Lung (tissue), 16 donors: Measurements from ENCODE around the gene FBXO36. TPM values are rescaled to one million over a fixed set of nuclear protein-coding genes. Genes with fewer than 3 reads are reported as not detected.

Experiments used
- ATAC-seq: fragments of 200-7000 bp; cut with Tn5 transposase; one replicate; pipeline ENCODE4 v1.9.1; 2020; ENCODE audit warnings: moderate number of reproducible peaks; ENCODE audit not compliant: insufficient read depth, low FRiP score
- DNase-seq, 3 donors: peaks; one replicate each; pipeline ENCODE4 v3.0.0-alpha.2; 2013 to 2017
- H3K27ac ChIP-seq, 2 donors: one replicate each; pipeline ENCODE4 v1.5.1; 2013; ENCODE audit warnings: mild to moderate bottlenecking in 2 of 2, moderate library complexity in 2 of 2, control low read depth in 1 of 2, inconsistent platforms in 1 of 2, low read depth in 1 of 2, low read length in 1 of 2
- H3K27me3 ChIP-seq, 3 donors: one replicate each; pipeline ENCODE4 v1.5.1; 2013; ENCODE audit warnings: low read length in 2 of 3; ENCODE audit not compliant: control insufficient read depth in 3 of 3, insufficient read depth in 3 of 3
- H3K36me3 ChIP-seq, 4 donors: one replicate each; pipeline ENCODE4 v1.5.1; 2013; ENCODE audit warnings: low read length in 4 of 4, mild to moderate bottlenecking in 1 of 4, moderate library complexity in 1 of 4; ENCODE audit not compliant: control insufficient read depth in 4 of 4, insufficient read depth in 4 of 4
- H3K4me1 ChIP-seq, 5 donors: one replicate each; pipeline ENCODE4 v1.5.1; 2013; ENCODE audit warnings: low read length in 5 of 5, mild to moderate bottlenecking in 2 of 5, moderate library complexity in 1 of 5; ENCODE audit not compliant: control insufficient read depth in 5 of 5, insufficient read depth in 5 of 5
- H3K4me3 ChIP-seq: one replicate; pipeline ENCODE4 v1.5.1; 2013; ENCODE audit warnings: mild to moderate bottlenecking, control low read depth, moderate library complexity
- H3K9ac ChIP-seq, 2 donors: one replicate each; pipeline ENCODE4 v1.5.1; 2013; ENCODE audit warnings: low read length in 2 of 2, control low read depth in 1 of 2; ENCODE audit not compliant: insufficient read depth in 1 of 2
- H3K9me3 ChIP-seq, 4 donors: one replicate each; pipeline ENCODE4 v1.5.1; 2013; ENCODE audit warnings: low read length in 3 of 4, mild to moderate bottlenecking in 1 of 4, moderate library complexity in 1 of 4; ENCODE audit not compliant: control insufficient read depth in 4 of 4, insufficient read depth in 3 of 4
- CTCF ChIP-seq: IDR thresholded peaks from 2 replicates; pipeline ENCODE4 v1.5.1; 2012; ENCODE audit warnings: mild to moderate bottlenecking; ENCODE audit errors: control extremely low read depth, extremely low read depth
- WGBS, 2 donors: extraction: QIAGEN DNeasy Blood & Tissue Kit; methylation state at CpG; one replicate each; pipeline ENCODE4 v1.1.7; 2013; 5-methylcytosine and 5-hydroxymethylcytosine counted together
- long read RNA-seq, 5 donors: transcript quantifications; one replicate each; lab custom pipeline, GENCODE V29; 2026
- polyA plus RNA-seq, 2 donors: library from polyadenylated mRNA; stranded (reverse); fragments of 200-250 nt; gene quantifications; one replicate each; pipeline ENCODE4 v1.2.1, GENCODE V29; 2013
- total RNA-seq, 2 donors: library from RNA; depleted of rRNA in 1 of 2; stranded (reverse); fragments of >200 nt in 1 of 2; gene quantifications; one replicate each; pipeline ENCODE4 v1.2.1, GENCODE V29; 2014 to 2021
- donor health status: control.
- donor health status: control.
- donor health status: Bipolar disorder and iron deficiency.
- donor health status: healthy.
- donor health status: DM: yes; HTN: yes; CAD: no.

Gene FBXO36, protein sequence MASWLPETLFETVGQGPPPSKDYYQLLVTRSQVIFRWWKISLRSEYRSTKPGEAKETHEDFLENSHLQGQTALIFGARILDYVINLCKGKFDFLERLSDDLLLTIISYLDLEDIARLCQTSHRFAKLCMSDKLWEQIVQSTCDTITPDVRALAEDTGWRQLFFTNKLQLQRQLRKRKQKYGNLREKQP
- 1 to 10 TPM; 6.3 to 9.3 TPM for total RNA-seq
- polyA plus RNA-seq: 1 to 10 TPM; 2.2 to 2.5 TPM
- long read RNA-seq, donor 1, partial matches to known transcripts: 0 of 7 reads
- long read RNA-seq, donor 1, other reads (novel, unspliced or antisense): 0 of 7 reads
- long read RNA-seq, donor 2: 0 reads
- long read RNA-seq, donor 3, partial matches to known transcripts: 0 of 4 reads
- long read RNA-seq, donor 3, other reads (novel, unspliced or antisense): 0 of 4 reads
- long read RNA-seq, donor 4, partial matches to known transcripts: 0 of 3 reads
- long read RNA-seq, donor 4, other reads (novel, unspliced or antisense): 0 of 3 reads
- long read RNA-seq, donor 5, partial matches to known transcripts: 0 of 3 reads
- long read RNA-seq, donor 5, other reads (novel, unspliced or antisense): 0 of 3 reads

DNA sequence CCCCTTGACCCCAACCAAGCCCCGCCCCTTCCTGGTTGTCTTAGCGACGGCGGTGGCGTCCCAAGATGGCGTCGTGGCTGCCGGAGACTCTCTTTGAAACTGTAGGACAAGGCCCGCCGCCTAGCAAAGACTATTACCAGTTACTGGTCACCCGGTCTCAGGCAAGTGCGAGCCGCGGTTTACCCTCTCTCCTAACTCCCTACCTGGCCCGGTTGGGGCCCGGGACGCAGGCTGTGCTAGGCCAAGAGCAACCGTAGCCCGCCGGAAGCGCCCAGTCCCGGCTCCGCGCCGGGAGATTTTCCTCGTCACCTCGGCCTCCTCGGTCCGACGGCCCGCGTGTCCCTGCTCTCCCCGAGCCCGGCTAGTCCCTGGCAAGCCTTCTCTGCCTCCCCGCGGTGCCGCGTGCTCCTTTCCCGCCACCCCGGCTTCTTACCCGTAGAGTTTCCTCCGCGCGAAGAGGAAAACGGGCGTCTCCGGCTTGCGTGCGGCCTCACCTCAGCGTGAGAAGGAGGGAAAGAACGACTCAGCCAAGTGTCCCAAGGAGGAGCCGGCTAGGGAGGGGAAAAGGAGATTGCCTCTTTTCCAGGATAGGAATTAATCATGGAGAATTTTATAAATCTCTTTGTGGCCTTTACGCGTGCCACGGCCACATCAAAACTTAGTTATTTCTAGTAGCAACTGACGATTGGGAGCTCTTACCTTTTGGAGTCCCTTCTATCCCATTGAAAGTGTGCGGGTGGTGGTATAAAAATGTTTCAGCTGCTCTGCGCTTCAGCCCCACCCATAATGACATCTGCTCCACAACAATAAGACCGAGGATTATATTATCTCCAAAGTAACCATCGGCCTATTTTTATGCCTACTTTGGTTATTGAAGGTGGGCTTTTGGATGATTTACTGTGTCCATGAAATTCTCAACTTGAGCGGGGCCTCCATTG, at the start of gene FBXO36:
FBXO36 (plus strand) TSS at position 55 of the 938 bp plus-strand sequence; CDS start at position 66, 11 bp downstream.
- Histone ChIP-seq H3K9ac (peak within 1 kb of the TSS; percentile 82 to 83), H3K4me3 (peak within 1 kb of the TSS; percentile 80), H3K36me3 (no peaks in the 10 kb centered on the region), H3K4me1 (peaks cover 0 to 15% (median 7%) of the 10 kb centered on the region in 5 donors), H3K27me3 (no peaks in the 10 kb centered on the region), H3K9me3 (no peaks in the 10 kb centered on the region), H3K27ac (peak within 1 kb of the TSS; percentile 99 to 100)
- no peak for DNase-seq
- WGBS, 2 donors: 1 to 2% methylated on average over 61 of the region's 61 CpGs
- ATAC-seq: peak; percentile 86
- TF ChIP-seq CTCF: no peak

GRCh38 chr2:229873123-229873581, 49.2 kb upstream of the FBXO36 start:
- Histone ChIP-seq H3K9ac (no peak overlapping the region), H3K4me3 (no peak overlapping the region), H3K4me1 (peaks cover 0 to 18% (median 0%) of the 10 kb centered on the region in 5 donors), H3K36me3 (peaks cover 7 to 26% (median 11%) of the 10 kb centered on the region in 4 donors), H3K27ac (no peak overlapping the region), H3K27me3 (no peaks in the 10 kb centered on the region), H3K9me3 (no peaks in the 10 kb centered on the region)
- TF ChIP-seq CTCF: no peak
- no peak for DNase-seq
- WGBS, 2 donors: 70 to 73% methylated on average over 1 of the region's 1 CpG
- no peak for ATAC-seq

GRCh38 chr2:229874647-229875046, 47.7 kb upstream of the FBXO36 start:
- WGBS, 2 donors: 90 to 95% methylated on average over 4 of the region's 4 CpGs
- Histone ChIP-seq H3K36me3 (peaks cover 12 to 25% (median 14%) of the 10 kb centered on the region in 4 donors), H3K9me3 (no peaks in the 10 kb centered on the region), H3K4me1 (peaks cover 0 to 5% (median 0%) of the 10 kb centered on the region in 5 donors), H3K9ac (no peak overlapping the region), H3K27me3 (no peaks in the 10 kb centered on the region), H3K27ac (no peak overlapping the region), H3K4me3 (no peak overlapping the region)
- no peak for TF ChIP-seq CTCF
- DNase-seq: no peak
- ATAC-seq: no peak
